ENCODE measurements around the gene PLCB3. TPM values are rescaled to one million over a fixed set of nuclear protein-coding genes. Genes with fewer than 3 reads are reported as not detected.
A peak's percentile ranks its signal among the peaks of the same experiment; 100 is the strongest.

The PLCB3 gene
- total RNA-seq: 9.6 TPM
- long read RNA-seq, full-length matches to known transcripts: 1 of 14 reads
- long read RNA-seq, partial matches to known transcripts: 7 of 14 reads
- long read RNA-seq, other reads (novel, unspliced or antisense): 6 of 14 reads

GRCh38 chr11:64251016-64251752 is at the start of gene PLCB3:
PLCB3 (plus strand) TSS chr11:64251530; CDS start chr11:64251650, 120 bp downstream.
- intact Hi-C loops (cut with DNase I): loop anchor here (5.0 kb wide), 1 partner anchor 51 kb away; the partner anchor contains the start of gene CATSPERZ

GRCh38 chr11:64201543-64201942 is 49.8 kb upstream of the PLCB3 start:
- no peak for DNase-seq (ENCODE audit: low spot score)
- intact Hi-C loops (cut with DNase I): no loop called here

More at GRCh38 chr11:64251016-64251752, at the start of gene PLCB3:
- DNase-seq (ENCODE audit: low spot score): no peak

DNA sequence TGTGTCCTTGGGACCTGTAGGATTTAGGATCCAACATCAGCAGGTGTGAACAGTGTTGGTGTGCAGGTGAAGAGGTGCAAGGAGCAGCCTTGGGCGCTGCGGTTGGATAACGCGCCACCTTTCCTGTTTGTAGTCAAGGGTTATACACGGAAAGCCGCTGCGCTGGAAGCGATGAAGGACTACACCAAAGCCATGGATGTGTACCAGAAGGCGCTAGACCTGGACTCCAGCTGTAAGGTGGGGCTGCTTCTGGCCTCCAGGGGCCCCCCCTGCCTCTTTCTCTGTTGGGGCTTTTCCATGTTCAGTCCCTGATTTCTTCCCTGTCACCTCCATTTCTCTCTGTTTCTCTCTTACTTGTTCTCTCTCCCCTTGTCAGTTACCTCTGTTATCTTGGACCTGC is 48.3 kb upstream of the PLCB3 start:
- DNase-seq (ENCODE audit: low spot score): no peak
- intact Hi-C loops (cut with DNase I): no loop called here

- intact Hi-C loops (cut with DNase I): loop anchor here (2.0 kb wide), 2 partner anchors 65 to 97 kb away; partner anchors contain the start of gene CATSPERZ
- no peak for DNase-seq (ENCODE audit: low spot score)
These were observed 47.8 kb upstream of the PLCB3 start for GRCh38 chr11:64203421-64204079.

GRCh38 chr11:64204080-64204440 is 47.3 kb upstream of the PLCB3 start:
- no peak for DNase-seq (ENCODE audit: low spot score)
- intact Hi-C loops (cut with DNase I): loop anchor here (2.0 kb wide), 2 partner anchors 65 to 97 kb away; partner anchors contain the start of gene CATSPERZ

- peak; percentile 93 for DNase-seq (ENCODE audit: low spot score)
- intact Hi-C loops (cut with DNase I): loop anchor here (2.0 kb wide), 2 partner anchors 64 to 96 kb away; partner anchors contain the start of gene CATSPERZ
These were observed 46.8 kb upstream of the PLCB3 start for GRCh38 chr11:64204464-64204989.

DNA sequence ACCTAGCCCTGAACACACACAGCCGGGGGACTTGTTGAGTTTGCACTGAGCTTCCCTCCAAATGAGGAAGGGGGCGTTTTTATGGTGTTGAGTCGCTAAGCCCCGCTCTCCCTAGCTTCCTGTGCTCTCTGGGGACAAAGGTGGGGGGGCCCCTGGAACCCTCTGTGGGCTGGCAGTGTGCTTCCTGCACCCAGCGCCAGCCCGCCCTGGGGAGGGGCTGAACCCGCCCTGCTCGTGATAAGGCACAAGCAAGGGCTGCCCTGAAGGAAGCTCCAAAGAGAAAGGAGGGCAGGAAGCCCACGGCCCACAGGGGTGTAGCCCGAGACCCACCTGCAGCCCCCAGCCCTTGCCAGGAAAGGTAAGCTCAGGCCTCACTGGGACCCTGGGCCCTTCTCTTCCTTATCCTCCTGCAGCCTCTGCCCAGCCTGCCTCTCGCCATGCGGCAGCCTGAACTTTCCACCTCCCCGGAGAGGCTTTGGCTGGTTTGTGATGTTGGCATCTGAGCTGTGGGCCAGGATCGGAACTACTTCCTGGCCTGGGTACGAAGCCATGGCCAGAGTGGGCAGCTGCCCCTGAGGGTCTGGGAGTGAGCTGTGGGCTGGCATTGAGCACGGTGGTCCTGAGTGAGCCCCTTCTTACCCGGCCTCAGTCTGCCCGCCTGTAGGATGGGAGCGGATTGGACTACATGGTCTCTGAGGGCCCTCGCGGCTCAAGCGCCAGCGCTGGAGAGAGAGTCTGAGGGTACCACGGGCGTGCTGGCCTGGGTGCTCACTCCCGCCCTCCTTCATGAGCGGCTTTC is 44.7 kb upstream of the PLCB3 start, which contains the start of gene FERMT3:
Gene FERMT3 (plus strand): TSS at position 265 of the 799 bp plus-strand sequence. CDS start 644 bp downstream, outside the sequence.
- DNase-seq (ENCODE audit: low spot score): peak; percentile 89
- intact Hi-C loops (cut with DNase I): no loop called here

DNA sequence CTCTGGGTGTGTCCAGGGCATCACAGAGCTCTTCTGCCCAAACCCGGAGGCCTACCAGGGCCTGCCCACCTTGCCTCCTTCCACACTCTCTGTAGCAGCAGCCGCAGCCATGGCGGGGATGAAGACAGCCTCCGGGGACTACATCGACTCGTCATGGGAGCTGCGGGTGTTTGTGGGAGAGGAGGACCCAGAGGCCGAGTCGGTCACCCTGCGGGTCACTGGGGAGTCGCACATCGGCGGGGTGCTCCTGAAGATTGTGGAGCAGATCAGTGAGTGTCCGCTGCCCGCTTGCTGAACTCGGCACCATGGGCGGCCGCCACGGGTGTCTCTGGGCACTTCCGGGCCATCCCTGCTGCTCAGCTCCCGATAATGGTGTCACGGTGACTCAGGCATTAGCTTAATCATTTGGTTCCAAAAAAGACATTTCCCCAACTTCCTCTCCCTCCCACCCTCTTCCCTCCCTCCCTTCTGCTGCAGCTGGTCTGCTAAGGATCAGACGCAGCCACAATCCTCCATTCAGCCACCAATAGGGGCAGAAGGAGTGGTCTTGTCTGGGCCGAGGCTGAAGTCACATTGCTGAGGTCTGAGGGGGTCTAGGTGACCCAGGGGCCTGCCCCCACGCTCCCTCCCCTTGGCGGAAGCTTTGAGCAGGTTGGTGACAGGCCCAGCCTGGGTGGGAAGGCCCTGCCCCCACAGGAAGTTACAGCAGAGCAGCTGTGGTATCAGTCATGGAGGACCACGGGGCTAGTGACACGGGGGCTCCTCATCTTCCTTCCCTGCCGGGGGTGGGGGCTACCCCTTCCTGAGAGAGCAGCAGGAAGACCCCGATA is 43.9 kb upstream of the PLCB3 start:
- peak; percentile 93 for DNase-seq (ENCODE audit: low spot score)

DNA sequence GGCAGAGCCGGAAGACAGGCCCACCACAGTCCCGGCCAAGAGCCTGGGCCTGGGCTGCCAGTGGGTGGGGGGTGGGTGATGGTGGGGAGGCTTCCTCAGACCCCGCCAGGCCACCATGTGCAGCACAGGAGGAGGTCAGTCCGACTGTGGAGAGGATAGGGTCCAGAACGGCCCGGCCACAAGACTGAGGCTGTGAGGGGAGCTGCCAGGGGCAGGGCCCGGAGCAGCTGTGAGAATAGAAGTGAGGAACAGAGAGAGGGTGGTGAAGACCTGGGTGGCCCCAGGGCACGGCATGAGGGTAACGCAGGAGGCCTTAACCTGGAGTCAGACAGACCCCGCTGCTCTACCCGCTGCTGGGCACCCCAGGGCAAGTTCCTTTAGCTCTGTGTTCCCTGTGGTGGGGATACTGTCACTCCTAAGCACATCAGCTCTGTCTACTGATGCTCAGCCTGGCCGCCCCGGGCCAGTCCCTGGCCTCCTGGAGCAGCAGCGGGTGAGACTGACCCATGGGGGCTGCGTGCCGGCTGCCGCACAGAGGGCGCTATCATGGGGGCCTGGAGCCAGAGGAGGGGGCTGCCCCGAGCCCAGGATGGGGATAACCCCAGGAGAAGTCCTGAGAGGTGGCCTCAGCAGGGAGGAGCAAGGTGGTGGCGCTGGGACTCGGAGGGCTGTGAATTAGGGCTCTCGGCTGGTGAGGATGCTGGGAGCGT is 43.1 kb upstream of the PLCB3 start:
- intact Hi-C loops (cut with DNase I): no loop called here
- DNase-seq (ENCODE audit: low spot score): no peak

More for the DNA sequence above, 43.9 kb upstream of the PLCB3 start:
- intact Hi-C loops (cut with DNase I): no loop called here

DNA sequence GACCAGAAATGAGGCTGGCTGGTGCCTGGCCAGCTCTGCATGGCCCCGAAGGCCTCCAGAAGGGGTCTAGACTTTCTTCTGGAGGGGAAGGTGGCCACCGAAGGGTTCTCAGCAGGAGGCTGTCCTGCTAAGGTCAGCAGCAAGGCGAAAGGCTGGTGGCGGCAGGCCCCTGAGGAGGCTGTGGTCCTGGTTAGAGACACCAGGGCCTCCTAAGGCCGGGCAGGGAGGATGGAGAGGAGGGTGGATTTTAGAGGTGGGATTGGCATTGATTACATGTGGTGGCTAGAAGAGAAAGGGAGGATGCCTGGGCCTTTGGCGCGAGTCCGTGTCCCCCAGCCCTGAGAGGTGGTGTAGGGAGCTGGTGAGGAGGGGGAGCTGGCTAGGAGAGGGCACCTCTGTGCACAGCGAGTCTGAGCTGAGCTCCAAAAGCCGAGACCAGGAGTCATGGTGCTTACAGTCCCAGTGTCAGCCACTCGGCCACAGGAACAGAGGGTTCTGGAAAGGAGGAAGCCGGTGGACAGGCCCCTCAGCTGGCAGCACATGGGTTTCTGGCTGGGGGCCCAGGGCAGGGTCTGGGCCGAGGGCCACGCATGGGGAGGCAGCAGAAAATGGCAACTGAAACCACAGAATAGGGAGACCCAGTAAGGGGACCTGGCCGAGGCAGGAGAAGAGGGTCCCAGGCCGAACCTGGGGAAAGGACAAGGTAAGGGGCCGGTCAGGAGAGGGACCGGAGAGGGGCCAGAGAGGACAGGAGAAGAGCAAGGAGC is 42.4 kb upstream of the PLCB3 start:
- DNase-seq (ENCODE audit: low spot score): no peak
- intact Hi-C loops (cut with DNase I): no loop called here

DNA sequence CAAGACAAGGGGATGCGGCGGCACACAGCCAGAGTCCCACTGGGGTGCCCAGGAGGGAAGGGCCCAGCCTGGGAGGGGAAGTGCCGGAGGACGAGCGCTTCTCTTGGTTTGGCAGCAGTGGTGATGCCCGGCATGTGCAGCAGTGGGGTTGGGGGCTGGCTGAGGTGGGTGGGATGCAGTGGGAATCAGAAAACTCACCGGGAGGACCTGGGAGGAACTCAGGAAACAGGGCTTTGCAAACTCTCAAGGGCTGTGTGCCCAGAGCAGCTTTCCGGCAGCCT is 41.8 kb upstream of the PLCB3 start:
- DNase-seq (ENCODE audit: low spot score): no peak
- intact Hi-C loops (cut with DNase I): no loop called here

GRCh38 chr11:64210301-64211020 is 40.9 kb upstream of the PLCB3 start:
- no peak for DNase-seq (ENCODE audit: low spot score)
- intact Hi-C loops (cut with DNase I): no loop called here

GRCh38 chr11:64211181-64211872 is 40.0 kb upstream of the PLCB3 start:
- intact Hi-C loops (cut with DNase I): no loop called here
- no peak for DNase-seq (ENCODE audit: low spot score)

GRCh38 chr11:64216879-64217278 is 34.5 kb upstream of the PLCB3 start:
- DNase-seq (ENCODE audit: low spot score): no peak
- intact Hi-C loops (cut with DNase I): no loop called here

- DNase-seq (ENCODE audit: low spot score): no peak
These were observed 32.5 kb upstream of the PLCB3 start for GRCh38 chr11:64218628-64219353.

GRCh38 chr11:64219354-64219684 is 32.0 kb upstream of the PLCB3 start:
- DNase-seq (ENCODE audit: low spot score): no peak
- intact Hi-C loops (cut with DNase I): no loop called here

More at GRCh38 chr11:64218628-64219353, 32.5 kb upstream of the PLCB3 start:
- intact Hi-C loops (cut with DNase I): no loop called here
